ENCODE data around the gene ARX. TPM values are rescaled to one million over a fixed set of nuclear protein-coding genes. Genes with fewer than 3 reads are reported as not detected.

Gene ARX
- total RNA-seq: not detected

DNA sequence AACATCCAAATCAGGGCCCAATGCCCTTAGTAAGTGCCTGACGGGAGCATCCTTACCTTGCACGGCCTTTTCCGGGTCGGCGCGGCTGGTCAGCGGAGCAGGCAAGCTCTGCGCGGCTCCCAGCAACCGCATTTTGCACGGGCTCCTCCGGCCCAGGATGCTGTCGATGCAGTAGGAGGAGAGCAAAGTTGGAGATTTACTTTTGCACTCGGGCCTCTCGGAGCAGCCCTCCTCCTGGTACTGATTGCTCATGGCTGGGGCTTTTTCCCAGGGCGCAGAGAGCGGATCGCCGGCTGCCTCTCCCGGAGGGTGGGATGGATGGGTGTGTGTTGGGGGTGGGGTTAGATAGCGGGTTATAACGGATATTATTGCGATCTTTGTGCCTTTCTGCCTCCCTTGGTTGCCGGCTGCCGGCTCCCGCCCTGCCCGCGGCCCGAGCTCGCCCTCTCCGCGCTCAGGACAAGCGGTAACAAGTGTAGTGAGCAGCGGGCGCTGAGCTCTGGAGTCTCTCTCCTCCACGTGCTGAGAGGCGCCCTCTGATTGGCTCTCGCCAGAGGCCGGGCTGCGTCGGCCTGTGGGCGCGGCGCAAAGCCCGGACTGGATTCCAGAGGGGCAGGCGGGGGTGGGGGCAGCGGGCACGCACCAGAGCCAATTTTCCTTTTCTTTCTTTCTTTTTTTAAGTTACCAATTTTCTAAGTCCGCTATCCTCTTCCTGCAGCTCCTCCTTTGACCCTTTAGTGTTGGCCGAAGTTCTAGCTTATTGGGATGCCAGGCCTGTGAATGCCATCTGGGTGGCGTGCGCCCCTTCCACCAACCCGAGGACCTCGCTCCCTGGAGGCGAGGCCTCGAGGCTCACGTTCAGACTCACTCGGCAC, at the start of gene ARX:
TSS of gene ARX (minus strand) at position 480 of the 875 bp plus-strand sequence. CDS start at position 252, 228 bp downstream.
- no peak within 1 kb of the TSS for H3K4me3 Mint-ChIP-seq
- peak; percentile 50 for DNase-seq

DNA sequence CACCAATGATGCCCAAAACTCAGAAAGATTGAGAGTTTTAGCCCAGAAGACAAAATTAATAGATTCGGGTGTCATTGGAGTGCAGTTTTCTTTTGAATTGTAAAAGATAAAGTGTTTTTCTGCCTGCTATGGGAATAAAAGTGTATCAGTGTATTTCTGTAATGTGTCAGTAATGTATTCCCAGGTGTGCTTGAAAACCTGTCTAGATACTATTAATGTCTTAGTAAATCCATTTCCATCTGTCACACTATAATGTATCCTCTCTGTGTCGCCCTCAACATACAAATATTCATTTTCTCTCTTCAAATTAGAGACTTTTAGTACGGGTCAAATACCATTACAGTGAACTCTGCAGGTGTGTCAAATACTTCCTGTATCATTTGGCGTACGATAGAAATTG, 43.5 kb upstream of the ARX start:
- intact Hi-C loops (cut with micrococcal nuclease): no loop called here
- H3K27me3 Mint-ChIP-seq: no peaks in the 10 kb centered on the region
- H3K27ac Mint-ChIP-seq: no peak overlapping the region
- TF ChIP-seq, protein P1, sequence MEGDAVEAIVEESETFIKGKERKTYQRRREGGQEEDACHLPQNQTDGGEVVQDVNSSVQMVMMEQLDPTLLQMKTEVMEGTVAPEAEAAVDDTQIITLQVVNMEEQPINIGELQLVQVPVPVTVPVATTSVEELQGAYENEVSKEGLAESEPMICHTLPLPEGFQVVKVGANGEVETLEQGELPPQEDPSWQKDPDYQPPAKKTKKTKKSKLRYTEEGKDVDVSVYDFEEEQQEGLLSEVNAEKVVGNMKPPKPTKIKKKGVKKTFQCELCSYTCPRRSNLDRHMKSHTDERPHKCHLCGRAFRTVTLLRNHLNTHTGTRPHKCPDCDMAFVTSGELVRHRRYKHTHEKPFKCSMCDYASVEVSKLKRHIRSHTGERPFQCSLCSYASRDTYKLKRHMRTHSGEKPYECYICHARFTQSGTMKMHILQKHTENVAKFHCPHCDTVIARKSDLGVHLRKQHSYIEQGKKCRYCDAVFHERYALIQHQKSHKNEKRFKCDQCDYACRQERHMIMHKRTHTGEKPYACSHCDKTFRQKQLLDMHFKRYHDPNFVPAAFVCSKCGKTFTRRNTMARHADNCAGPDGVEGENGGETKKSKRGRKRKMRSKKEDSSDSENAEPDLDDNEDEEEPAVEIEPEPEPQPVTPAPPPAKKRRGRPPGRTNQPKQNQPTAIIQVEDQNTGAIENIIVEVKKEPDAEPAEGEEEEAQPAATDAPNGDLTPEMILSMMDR (IDR thresholded peaks at IDR 0.05): no peak
- H3K4me3 Mint-ChIP-seq: no peak overlapping the region
- ChIA-PET CTCF (no interaction called here), POLR2A (no interaction called here)
- DNase-seq (no peak), ATAC-seq (no peak)
- no peaks in the 10 kb centered on the region for H3K4me1 Mint-ChIP-seq (ENCODE audit: low read depth)
- H3K36me3 Mint-ChIP-seq (ENCODE audit: low read depth): no peaks in the 10 kb centered on the region
- peaks cover 3% of the 10 kb centered on the region for H3K9me3 Mint-ChIP-seq

More for the DNA sequence above, at the start of gene ARX:
- Mint-ChIP-seq H3K27me3 (peaks cover 61% of the 10 kb centered on the region), H3K27ac (no peak within 1 kb of the TSS), H3K4me1 (ENCODE audit: low read depth) (peaks cover 9% of the 10 kb centered on the region), H3K36me3 (ENCODE audit: low read depth) (no peaks in the 10 kb centered on the region), H3K9me3 (no peaks in the 10 kb centered on the region)
- intact Hi-C loops (cut with micrococcal nuclease): loop anchor here (10.0 kb wide), 1 partner anchor 129 kb away; no protein-coding TSS in a partner anchor
- TF ChIP-seq, protein P1 (IDR thresholded peaks at IDR 0.05): no peak
- ChIA-PET CTCF (no interaction called here), POLR2A (interaction anchor here (0.6 kb wide), 1 partner anchor 10 kb away, joined by 3 read pairs; no protein-coding TSS in a partner anchor)
- ATAC-seq: peak; percentile 78

DNA sequence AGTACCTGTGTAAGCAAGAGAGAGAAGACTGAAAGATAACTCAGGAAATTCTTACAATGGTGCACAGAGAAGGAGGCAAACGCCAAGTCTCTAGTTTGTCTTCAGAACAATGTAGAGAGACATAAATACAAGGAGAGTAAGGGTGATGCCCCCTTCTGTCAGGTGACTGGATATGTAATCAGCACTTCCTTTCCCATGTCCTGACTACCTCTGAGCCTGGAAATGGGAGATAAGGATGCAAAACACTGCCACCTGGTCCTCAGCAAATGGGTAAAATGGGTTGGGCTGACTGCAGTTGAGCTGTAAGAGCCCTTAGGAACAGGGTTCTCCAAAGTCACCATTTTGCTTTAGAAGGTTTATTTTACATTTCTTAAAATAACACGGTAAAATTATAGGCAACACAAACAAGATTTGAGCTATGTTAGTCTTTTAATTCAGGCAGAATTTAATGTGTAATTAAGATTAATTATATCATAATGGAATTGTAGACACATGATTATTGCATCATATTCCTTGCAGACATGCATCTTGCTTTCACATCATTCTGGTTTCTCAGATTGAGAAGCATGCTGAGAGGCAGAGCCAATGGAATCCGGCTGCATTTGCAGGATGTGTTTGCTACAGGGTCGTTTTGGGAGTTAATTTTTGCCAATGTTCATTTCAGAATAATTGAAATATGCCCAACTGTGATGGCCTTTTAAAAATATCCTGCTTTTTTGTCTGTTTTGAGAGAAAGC, 37.2 kb upstream of the ARX start:
- Mint-ChIP-seq H3K4me1 (ENCODE audit: low read depth) (peaks cover 8% of the 10 kb centered on the region), H3K27ac (no peak overlapping the region), H3K36me3 (ENCODE audit: low read depth) (no peaks in the 10 kb centered on the region), H3K9me3 (peaks cover 3% of the 10 kb centered on the region), H3K27me3 (no peaks in the 10 kb centered on the region), H3K4me3 (no peak overlapping the region)
- ChIA-PET POLR2A (no interaction called here), CTCF (no interaction called here)
- DNase-seq: no peak
- intact Hi-C loops (cut with micrococcal nuclease): no loop called here
- TF ChIP-seq, protein P1 (IDR thresholded peaks at IDR 0.05): no peak
- ATAC-seq: no peak

- Mint-ChIP-seq H3K27ac (no peak overlapping the region), H3K36me3 (ENCODE audit: low read depth) (no peaks in the 10 kb centered on the region), H3K4me3 (no peak overlapping the region), H3K9me3 (no peaks in the 10 kb centered on the region), H3K4me1 (ENCODE audit: low read depth) (peaks cover 8% of the 10 kb centered on the region), H3K27me3 (no peaks in the 10 kb centered on the region)
- intact Hi-C loops (cut with micrococcal nuclease): no loop called here
- POLR2A ChIA-PET: no interaction called here
- ATAC-seq (no peak), DNase-seq (no peak)
- CTCF ChIA-PET: interaction anchor here (0.9 kb wide), 1 partner anchor 212 kb away, joined by 4 read pairs; no protein-coding TSS in a partner anchor
- TF ChIP-seq, protein P1 (IDR thresholded peaks at IDR 0.05): no peak
Measured at GRCh38 chrX:25049971-25050370, 34.2 kb upstream of the ARX start.

All from activated CD8-positive, alpha-beta T cell treated with anti-CD3 and anti-CD28 coated beads for 36 hours (primary cell).